Calu3 (cell line): ENCODE data around the gene RAB3IP. TPM values are rescaled to one million over a fixed set of nuclear protein-coding genes. Genes with fewer than 3 reads are reported as not detected.

Experiments
- BruUV-seq: library from RNA; stranded (reverse); fragments of 400-500 nt; replicated peaks from 2 replicates; lab custom pipeline; 2021; lab: Mats Ljungman, UMichigan
- CTCF ChIA-PET: fragments of 300-600 bp; sonication (Branson Sonifier 250); formaldehyde crosslinking; loops from one replicate; lab custom pipeline; 2022; ENCODE audit warnings: antibody characterized with exemption; lab: Charles Lee
- DNase-seq: peaks from one replicate; pipeline ENCODE4 v3.0.0; 2022
- H3K27ac Mint-ChIP-seq: one replicate; pipeline ENCODE4 v1.8.0; 2022; ENCODE audit warnings: mixed read lengths; ENCODE audit not compliant: unreplicated experiment
- H3K27me3 Mint-ChIP-seq: one replicate; pipeline ENCODE4 v1.8.0; 2022; ENCODE audit warnings: mixed read lengths; ENCODE audit not compliant: unreplicated experiment
- H3K36me3 Mint-ChIP-seq: one replicate; pipeline ENCODE4 v1.8.0; 2022; ENCODE audit warnings: mild to moderate bottlenecking, moderate library complexity, mixed read lengths; ENCODE audit not compliant: insufficient read depth, unreplicated experiment
- H3K4me1 Mint-ChIP-seq: one replicate; pipeline ENCODE4 v1.8.0; 2022; ENCODE audit warnings: mild to moderate bottlenecking, low read depth, mixed read lengths; ENCODE audit not compliant: unreplicated experiment
- H3K4me3 Mint-ChIP-seq: one replicate; pipeline ENCODE4 v1.8.0; 2022; ENCODE audit warnings: mild to moderate bottlenecking, low read depth, moderate library complexity, mixed read lengths; ENCODE audit not compliant: unreplicated experiment
- H3K9me3 Mint-ChIP-seq: one replicate; pipeline ENCODE4 v1.8.0; 2022; ENCODE audit warnings: low read depth, mixed read lengths; ENCODE audit not compliant: unreplicated experiment
- intact Hi-C: fragments of 100-400 bp; cut with micrococcal nuclease; formaldehyde crosslinking; loops from one replicate; pipeline ENCODE4 v1.10.0; 2022; ENCODE audit not compliant: unreplicated experiment
- total RNA-seq: library from RNA; stranded (reverse); gene quantifications from 2 replicates; pipeline ENCODE4 v1.2.3, GENCODE V29; 2022
- TF ChIP-seq, protein P1 (sequence below): fragments of 200-600 bp; IDR thresholded peaks from one replicate; pipeline ENCODE4 v1.8.0; 2022; ENCODE audit warnings: antibody characterized with exemption; ENCODE audit not compliant: unreplicated experiment

RAB3IP gene
- total RNA-seq, 1 experiment from 2014 or later: 101 TPM

DNA sequence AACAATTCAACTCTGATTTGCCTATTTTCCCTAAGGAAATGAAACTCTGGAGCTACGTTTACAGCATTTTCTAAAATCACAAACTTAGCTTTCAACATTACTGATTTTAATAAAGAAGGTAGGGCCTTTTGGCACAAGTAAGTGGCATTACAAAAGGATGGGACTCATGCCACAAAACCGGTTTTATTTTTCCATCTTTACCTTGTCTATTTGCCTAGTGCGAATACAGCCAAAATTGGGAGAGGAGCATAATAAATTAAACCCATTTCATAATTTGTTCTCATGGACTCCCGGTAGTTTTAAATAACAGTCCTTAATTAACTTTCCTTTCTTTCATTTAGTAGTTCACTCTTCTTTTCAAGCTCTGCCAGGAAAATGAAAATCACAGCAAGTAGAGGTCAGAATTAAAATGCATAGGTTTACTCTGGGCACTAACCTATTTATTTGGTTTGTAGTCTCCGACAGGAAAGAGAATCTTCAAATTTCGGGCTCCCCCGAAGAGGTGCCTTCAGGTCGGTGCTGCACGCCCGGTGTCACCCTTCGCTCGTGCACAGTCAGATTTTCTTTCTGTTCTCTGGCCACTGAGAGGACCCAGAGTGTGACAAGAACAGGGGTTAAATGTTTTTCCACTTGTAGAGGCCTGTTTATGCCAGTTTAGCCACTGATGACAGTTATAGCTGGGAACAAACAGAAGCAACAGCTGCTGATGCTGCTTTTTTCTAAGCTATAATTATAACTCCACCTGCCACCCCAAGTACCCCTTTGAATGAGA lies 39.7 kb upstream of the RAB3IP start, which contains the start of gene BEST3:
Gene BEST3, minus strand, starts transcription at position 535 of the 772 bp plus-strand sequence. CDS start 1,505 bp downstream, outside the sequence.
- DNase-seq: no peak
- H3K36me3 Mint-ChIP-seq: no peaks in the 10 kb centered on the region
- no TSS peak for BruUV-seq
- CTCF ChIA-PET: no interaction called here
- H3K4me3 Mint-ChIP-seq: no peak within 1 kb of the TSS
- TF ChIP-seq, protein P1, sequence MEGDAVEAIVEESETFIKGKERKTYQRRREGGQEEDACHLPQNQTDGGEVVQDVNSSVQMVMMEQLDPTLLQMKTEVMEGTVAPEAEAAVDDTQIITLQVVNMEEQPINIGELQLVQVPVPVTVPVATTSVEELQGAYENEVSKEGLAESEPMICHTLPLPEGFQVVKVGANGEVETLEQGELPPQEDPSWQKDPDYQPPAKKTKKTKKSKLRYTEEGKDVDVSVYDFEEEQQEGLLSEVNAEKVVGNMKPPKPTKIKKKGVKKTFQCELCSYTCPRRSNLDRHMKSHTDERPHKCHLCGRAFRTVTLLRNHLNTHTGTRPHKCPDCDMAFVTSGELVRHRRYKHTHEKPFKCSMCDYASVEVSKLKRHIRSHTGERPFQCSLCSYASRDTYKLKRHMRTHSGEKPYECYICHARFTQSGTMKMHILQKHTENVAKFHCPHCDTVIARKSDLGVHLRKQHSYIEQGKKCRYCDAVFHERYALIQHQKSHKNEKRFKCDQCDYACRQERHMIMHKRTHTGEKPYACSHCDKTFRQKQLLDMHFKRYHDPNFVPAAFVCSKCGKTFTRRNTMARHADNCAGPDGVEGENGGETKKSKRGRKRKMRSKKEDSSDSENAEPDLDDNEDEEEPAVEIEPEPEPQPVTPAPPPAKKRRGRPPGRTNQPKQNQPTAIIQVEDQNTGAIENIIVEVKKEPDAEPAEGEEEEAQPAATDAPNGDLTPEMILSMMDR: no peak
- no peaks in the 10 kb centered on the region for H3K27me3 Mint-ChIP-seq
- H3K9me3 Mint-ChIP-seq: no peaks in the 10 kb centered on the region
- no peaks in the 10 kb centered on the region for H3K4me1 Mint-ChIP-seq
- intact Hi-C loops: no loop called here
- H3K27ac Mint-ChIP-seq: no peak within 1 kb of the TSS

DNA sequence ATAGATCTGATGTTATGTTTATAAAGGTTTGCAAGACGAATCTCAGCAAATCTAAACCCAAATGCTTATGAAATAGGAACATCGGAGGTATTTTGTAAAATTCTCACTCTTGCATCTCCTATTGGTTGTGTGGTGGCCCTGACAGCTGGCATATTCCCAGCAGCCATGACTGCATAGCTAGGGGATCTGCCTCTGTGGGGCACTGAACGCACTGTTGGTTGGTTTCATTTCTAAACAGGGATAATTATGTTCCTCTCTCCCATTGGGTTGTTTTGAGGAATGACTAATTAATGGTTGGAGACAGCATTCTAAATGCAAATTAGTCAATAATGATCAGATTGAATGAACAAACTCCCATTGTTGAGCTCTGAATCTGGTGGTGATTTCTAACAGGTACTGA lies 36.8 kb upstream of the RAB3IP start:
- Mint-ChIP-seq H3K36me3 (no peaks in the 10 kb centered on the region), H3K27ac (no peak overlapping the region), H3K4me3 (no peak overlapping the region), H3K4me1 (no peaks in the 10 kb centered on the region), H3K9me3 (no peaks in the 10 kb centered on the region), H3K27me3 (no peaks in the 10 kb centered on the region)
- intact Hi-C loops: no loop called here
- no peak for DNase-seq
- CTCF ChIA-PET: no interaction called here
- TF ChIP-seq, protein P1: no peak
- no TSS peak for BruUV-seq

DNA sequence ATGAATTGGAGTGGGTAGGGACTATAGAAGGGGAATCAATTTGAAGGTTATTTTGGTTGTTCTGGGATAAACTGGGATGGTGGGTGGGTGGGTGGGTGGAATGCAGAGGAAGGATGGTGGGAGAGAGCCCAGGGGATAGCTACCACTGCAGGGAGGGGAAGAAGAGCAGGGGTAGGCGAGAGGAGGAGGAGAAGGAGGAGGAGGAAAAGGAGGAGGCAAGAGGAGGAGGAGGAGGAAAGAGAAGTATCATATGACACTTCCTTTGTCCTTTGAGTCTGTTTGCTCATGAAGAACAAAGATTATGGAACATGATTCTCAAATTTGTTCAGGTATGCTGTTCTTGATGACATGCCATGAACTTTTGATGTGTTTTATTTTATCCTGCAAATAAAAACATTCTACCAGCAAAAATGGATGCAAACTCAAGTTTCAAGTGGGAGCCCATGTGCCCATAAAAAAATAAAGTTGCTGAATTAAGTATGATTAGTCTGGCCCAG lies 35.5 kb upstream of the RAB3IP start:
- Mint-ChIP-seq H3K9me3 (no peaks in the 10 kb centered on the region), H3K36me3 (no peaks in the 10 kb centered on the region), H3K27ac (no peak overlapping the region), H3K4me3 (no peak overlapping the region), H3K4me1 (no peaks in the 10 kb centered on the region), H3K27me3 (no peaks in the 10 kb centered on the region)
- intact Hi-C loops: no loop called here
- TF ChIP-seq, protein P1: no peak
- BruUV-seq: no TSS peak
- CTCF ChIA-PET: no interaction called here
- DNase-seq: no peak

DNA sequence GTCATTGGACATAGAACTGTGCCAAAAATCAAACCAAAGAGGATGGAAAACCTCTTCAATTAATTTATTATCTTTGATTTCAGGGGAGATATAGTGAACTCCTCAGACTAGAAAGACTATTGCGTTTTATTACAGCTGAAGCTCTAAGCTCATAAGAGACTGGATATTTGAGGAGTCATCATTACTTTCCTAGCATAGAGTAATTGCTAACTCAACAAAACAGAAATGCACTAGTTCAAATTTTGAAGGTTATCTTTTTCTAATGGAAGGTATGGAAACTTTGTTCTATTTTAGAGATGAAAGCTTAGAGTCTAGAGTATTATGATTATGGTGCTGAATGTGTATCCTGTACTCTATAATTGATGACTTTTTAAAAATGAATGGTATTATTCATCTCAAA lies 34.3 kb upstream of the RAB3IP start:
- CTCF ChIA-PET: interaction anchor here (1.2 kb wide), 1 partner anchor 16 kb away, joined by 5 read pairs; no protein-coding TSS in a partner anchor
- H3K27me3 Mint-ChIP-seq: no peaks in the 10 kb centered on the region
- no TSS peak for BruUV-seq
- H3K27ac Mint-ChIP-seq: no peak overlapping the region
- no peaks in the 10 kb centered on the region for H3K36me3 Mint-ChIP-seq
- DNase-seq: no peak
- H3K4me1 Mint-ChIP-seq: no peaks in the 10 kb centered on the region
- TF ChIP-seq, protein P1: no peak
- no peaks in the 10 kb centered on the region for H3K9me3 Mint-ChIP-seq
- H3K4me3 Mint-ChIP-seq: no peak overlapping the region
- intact Hi-C loops: no loop called here
